Body of pancreas (tissue), 4 donors: ENCODE measurements around the gene HUNK. TPM values are rescaled to one million over a fixed set of nuclear protein-coding genes. Genes with fewer than 3 reads are reported as not detected.

Experiments used
- ATAC-seq: fragments of 150-250 bp; one replicate; pipeline ENCODE4 v1.9.1; 2016
- DNase-seq, 4 donors: peaks; one replicate each; pipeline ENCODE4 v3.0.0-alpha.2; 2019
- H3K27ac ChIP-seq, 4 donors: fragments of 200-600 bp; sonication (generic); 1 replicate in 3 of 4; 2 replicates in 1 of 4; pipeline versions ENCODE4 v1.5.1 to v1.6.1; 2016 to 2019; ENCODE audit warnings: mild to moderate bottlenecking in 1 of 4, mixed read lengths in 1 of 4, moderate library complexity in 1 of 4
- H3K27me3 ChIP-seq, 2 donors: fragments of 200-600 bp; sonication (generic); one replicate each; pipeline ENCODE4 v1.6.0; 2016; ENCODE audit warnings: mild to moderate bottlenecking in 1 of 2
- H3K36me3 ChIP-seq, 2 donors: fragments of 200-600 bp; sonication (generic); replicated peaks in 1 of 2; 2 replicates each; pipeline ENCODE4 v1.5.1; 2016; ENCODE audit warnings: low read depth in 2 of 2; ENCODE audit not compliant: insufficient read depth in 1 of 2
- H3K4me1 ChIP-seq: fragments of 200-600 bp; sonication (generic); one replicate; pipeline ENCODE4 v1.6.0; 2016
- H3K4me3 ChIP-seq, 2 donors: fragments of 200-600 bp; sonication (generic); 1 replicate in 1 of 2; 2 replicates in 1 of 2; pipeline ENCODE4 v1.5.1; 2016 to 2019
- H3K9me3 ChIP-seq, 3 donors: fragments of 200-600 bp; sonication (generic); 1 replicate in 2 of 3; 2 replicates in 1 of 3; pipeline ENCODE4 v1.5.1; 2016
- CTCF ChIP-seq, 7 experiments: fragments of 450-650 bp in 4 of 7; fragments of 200-600 bp in 3 of 7; sonication (generic) in 3 of 7; IDR thresholded peaks; one replicate each; pipeline ENCODE4 v1.5.1; 2016 to 2019; ENCODE audit warnings: antibody characterized with exemption in 7 of 7
- POLR2A ChIP-seq, 3 donors: fragments of 450-650 bp; IDR thresholded peaks; one replicate each; pipeline ENCODE4 v1.6.1; 2016; ENCODE audit warnings: antibody characterized with exemption in 3 of 3, mild to moderate bottlenecking in 2 of 3
- WGBS, 2 donors: methylation state at CpG; one replicate each; pipeline ENCODE4 v1.1.5; 2017; 5-methylcytosine and 5-hydroxymethylcytosine counted together
- intact Hi-C: fragments of 100-400 bp; cut with DNase I; formaldehyde crosslinking; loops from one replicate; pipeline ENCODE4 v1.15.1; 2023
- total RNA-seq, 2 donors: library from RNA; depleted of rRNA; stranded (reverse); fragments of >200 nt; gene quantifications; one replicate each; pipeline ENCODE4 v1.1.0, GENCODE V29; 2016

Gene HUNK
- total RNA-seq, 2 donors from 2014 or later = 6.7 to 9.2 TPM

- Histone ChIP-seq H3K27me3 (no peaks in the 10 kb centered on the region), H3K36me3 (no peaks in the 10 kb centered on the region), H3K9me3 (no peaks in the 10 kb centered on the region), H3K4me3 (no peak overlapping the region), H3K4me1 (peaks cover 64% of the 10 kb centered on the region), H3K27ac (peak overlapping the region in 2 of 4 donors; percentile 30 to 57)
- no peak for TF ChIP-seq POLR2A (IDR thresholded peaks at IDR 0.05)
- WGBS, 2 donors = 65 to 74% methylated on average over 9 of the region's 9 CpGs
- intact Hi-C loops = no loop called here
- ATAC-seq (peak; percentile 12), DNase-seq (no peak)
These were observed 39.7 kb downstream of the HUNK start for GRCh38 chr21:31912501-31912900.

DNA sequence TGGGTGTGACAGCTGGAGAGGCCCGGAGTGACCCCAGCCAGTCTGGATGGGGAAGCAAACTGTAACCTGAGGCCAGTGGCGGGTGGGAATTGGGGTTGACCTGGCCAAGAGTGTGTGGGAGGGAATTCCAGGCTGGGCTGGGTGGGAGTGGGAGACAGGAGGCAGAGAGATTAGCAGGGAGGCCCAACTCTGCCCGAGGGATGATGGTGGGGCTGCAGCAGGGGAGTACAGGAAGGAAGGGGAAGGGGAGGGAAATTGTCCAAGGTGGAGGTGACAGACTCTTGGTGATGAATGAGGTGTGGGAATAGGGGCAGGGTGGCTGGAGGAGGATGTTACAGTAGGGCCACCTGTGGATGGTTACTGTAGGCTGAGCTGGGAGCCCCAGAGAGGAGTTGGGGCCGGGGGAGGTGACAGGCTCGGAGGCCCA is 40.4 kb downstream of the HUNK start:
- DNase-seq (no peak), ATAC-seq (no peak)
- 88% methylated on average over 5 of the region's 5 CpGs for WGBS, 2 donors
- Histone ChIP-seq H3K27me3 (no peaks in the 10 kb centered on the region), H3K27ac (peak overlapping the region in 2 of 4 donors; percentile 30 to 57), H3K4me1 (peaks cover 57% of the 10 kb centered on the region), H3K36me3 (no peaks in the 10 kb centered on the region), H3K4me3 (no peak overlapping the region), H3K9me3 (no peaks in the 10 kb centered on the region)
- intact Hi-C loops = no loop called here
- TF ChIP-seq POLR2A (IDR thresholded peaks at IDR 0.05) = no peak
- no peak for TF ChIP-seq CTCF (IDR thresholded peaks at IDR 0.05)

GRCh38 chr21:31914472-31914871 is 41.7 kb downstream of the HUNK start:
- H3K27me3 ChIP-seq = no peaks in the 10 kb centered on the region
- peak; percentile 43 for ATAC-seq
- no peak overlapping the region for H3K27ac ChIP-seq
- peak in 1 of 4 donors; percentile 51 for DNase-seq
- no peaks in the 10 kb centered on the region for H3K9me3 ChIP-seq
- no peaks in the 10 kb centered on the region for H3K36me3 ChIP-seq
- intact Hi-C loops = no loop called here
- WGBS, 2 donors = 42 to 46% methylated on average over 4 of the region's 4 CpGs
- TF ChIP-seq POLR2A (IDR thresholded peaks at IDR 0.05) (no peak), CTCF (IDR thresholded peaks at IDR 0.05) (no peak)
- H3K4me1 ChIP-seq = peaks cover 44% of the 10 kb centered on the region
- H3K4me3 ChIP-seq = no peak overlapping the region

DNA sequence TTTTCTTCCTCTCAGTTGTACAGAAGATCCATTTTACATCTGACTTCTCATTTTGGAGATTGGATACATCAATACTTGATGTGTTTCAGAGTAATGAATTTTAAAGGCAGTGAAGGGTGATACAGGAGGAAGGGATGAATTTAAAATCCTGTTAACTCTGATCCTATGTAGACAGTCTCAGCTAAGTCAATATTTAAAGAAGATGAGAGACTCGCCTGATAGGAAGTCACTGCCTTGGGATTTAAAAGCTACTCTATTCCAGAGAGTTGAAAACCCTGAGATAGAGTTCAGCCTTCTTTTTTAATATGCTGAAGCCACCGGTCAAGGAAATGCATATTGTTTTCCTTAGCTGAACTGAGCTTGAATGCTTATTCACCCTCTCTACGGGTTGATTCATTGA is 42.7 kb downstream of the HUNK start:
- WGBS, 2 donors = 72 to 79% methylated on average over 3 of the region's 3 CpGs

GRCh38 chr21:31917108-31917507 is 44.3 kb downstream of the HUNK start:
- DNase-seq (no peak), ATAC-seq (no peak)
- Histone ChIP-seq H3K9me3 (no peaks in the 10 kb centered on the region), H3K36me3 (no peaks in the 10 kb centered on the region), H3K4me3 (no peak overlapping the region), H3K27ac (peak overlapping the region in 1 of 4 donors; percentile 20), H3K27me3 (no peaks in the 10 kb centered on the region), H3K4me1 (peaks cover 52% of the 10 kb centered on the region)
- TF ChIP-seq CTCF (IDR thresholded peaks at IDR 0.05) (no peak), POLR2A (IDR thresholded peaks at IDR 0.05) (no peak)
- intact Hi-C loops = no loop called here
- 68 to 73% methylated on average over 7 of the region's 7 CpGs for WGBS, 2 donors

More for the DNA sequence above, 42.7 kb downstream of the HUNK start:
- TF ChIP-seq POLR2A (IDR thresholded peaks at IDR 0.05) (no peak), CTCF (IDR thresholded peaks at IDR 0.05) (no peak)
- Histone ChIP-seq H3K4me1 (peaks cover 43% of the 10 kb centered on the region), H3K27me3 (no peaks in the 10 kb centered on the region), H3K9me3 (no peaks in the 10 kb centered on the region), H3K36me3 (no peaks in the 10 kb centered on the region), H3K4me3 (no peak overlapping the region), H3K27ac (no peak overlapping the region)
- intact Hi-C loops = no loop called here
- no peak for DNase-seq
- no peak for ATAC-seq
